ENCODE results near the gene IL10RA. TPM values are rescaled to one million over a fixed set of nuclear protein-coding genes. Genes with fewer than 3 reads are reported as not detected.
A peak's percentile ranks its signal among the peaks of the same experiment; 100 is the strongest.
"Not testable (repeated sequence)": the region's sequence is repeated elsewhere in the genome, so short reads cannot be mapped to it uniquely, and the experiment has no call there.

IL10RA gene
- polyA plus RNA-seq, 3 donors = 2.2 to 2.7 (median 2.4) TPM

GRCh38 chr11:117960406-117960805 lies 25.8 kb upstream of the IL10RA start:
- DNase-seq (ENCODE audit: low read depth in 3 of 3, low spot score in 2 of 3) = no peak

GRCh38 chr11:117961896-117962295 lies 24.3 kb upstream of the IL10RA start:
- no peak for DNase-seq (ENCODE audit: low read depth in 3 of 3, low spot score in 2 of 3)

- DNase-seq (ENCODE audit: low read depth in 3 of 3, low spot score in 2 of 3) = no peak
Measured at GRCh38 chr11:117962826-117963225, 23.4 kb upstream of the IL10RA start.

- DNase-seq (ENCODE audit: low read depth in 3 of 3, low spot score in 2 of 3) = no peak
Measured at GRCh38 chr11:117966908-117967307, 19.3 kb upstream of the IL10RA start.

GRCh38 chr11:117969160-117969991 lies 16.8 kb upstream of the IL10RA start:
- no peak for DNase-seq (ENCODE audit: low read depth in 3 of 3, low spot score in 2 of 3)

- no peak for DNase-seq (ENCODE audit: low read depth in 3 of 3, low spot score in 2 of 3)
Measured at GRCh38 chr11:117970400-117971024, 15.7 kb upstream of the IL10RA start.

- DNase-seq (ENCODE audit: low read depth in 3 of 3, low spot score in 2 of 3) = no peak
Measured at GRCh38 chr11:117972044-117972443, 14.2 kb upstream of the IL10RA start.

GRCh38 chr11:117972629-117973502 lies 13.3 kb upstream of the IL10RA start:
- peak in 1 of 3 donors; percentile 8 for DNase-seq (ENCODE audit: low read depth in 3 of 3, low spot score in 2 of 3)

GRCh38 chr11:117973503-117973860 lies 12.7 kb upstream of the IL10RA start:
- DNase-seq (ENCODE audit: low read depth in 3 of 3, low spot score in 2 of 3) = no peak

GRCh38 chr11:117976445-117976844 lies 9.7 kb upstream of the IL10RA start:
- no peak for DNase-seq (ENCODE audit: low read depth in 3 of 3, low spot score in 2 of 3)

- no peak for DNase-seq (ENCODE audit: low read depth in 3 of 3, low spot score in 2 of 3)
Measured at GRCh38 chr11:117977029-117977428, 9.2 kb upstream of the IL10RA start.

GRCh38 chr11:117977612-117978264 lies 8.5 kb upstream of the IL10RA start:
- DNase-seq (ENCODE audit: low read depth in 3 of 3, low spot score in 2 of 3) = not testable (repeated sequence)

- not testable (repeated sequence) for DNase-seq (ENCODE audit: low read depth in 3 of 3, low spot score in 2 of 3)
Measured at GRCh38 chr11:117978291-117978910, 7.8 kb upstream of the IL10RA start.

- DNase-seq (ENCODE audit: low read depth in 3 of 3, low spot score in 2 of 3) = no peak
Measured at GRCh38 chr11:117978991-117979390, 7.2 kb upstream of the IL10RA start.

- no peak for DNase-seq (ENCODE audit: low read depth in 3 of 3, low spot score in 2 of 3)
Measured at GRCh38 chr11:117979481-117980211, 6.5 kb upstream of the IL10RA start.

GRCh38 chr11:117980280-117980679 lies 5.9 kb upstream of the IL10RA start:
- no peak for DNase-seq (ENCODE audit: low read depth in 3 of 3, low spot score in 2 of 3)

GRCh38 chr11:117980720-117981119 lies 5.5 kb upstream of the IL10RA start:
- DNase-seq (ENCODE audit: low read depth in 3 of 3, low spot score in 2 of 3) = no peak

GRCh38 chr11:117983163-117983475 lies 3.1 kb upstream of the IL10RA start:
- no peak for DNase-seq (ENCODE audit: low read depth in 3 of 3, low spot score in 2 of 3)

GRCh38 chr11:117984476-117984875 lies 1.7 kb upstream of the IL10RA start:
- no peak for DNase-seq (ENCODE audit: low read depth in 3 of 3, low spot score in 2 of 3)
